Stimulated activated naive CD8-positive, alpha-beta T cell treated with anti-CD3 and anti-CD28 coated beads, Interleukin-15, Interleukin-2, amounts not matched to agents 100 U/mL and 50 U/mL, for 24 hours (primary cell): ENCODE data around the gene PCIF1.

ENCODE experiments used
- ATAC-seq: fragments of 150-1000 bp; cut with Tn5 transposase; one replicate; pipeline ENCODE4 v1.10.0; 2021
- DNase-seq: peaks from one replicate; pipeline ENCODE4 v3.0.0; 2021

The PCIF1 gene

GRCh38 chr20:45904583-45905504 lies 29.6 kb upstream of the PCIF1 start:
- DNase-seq, result no peak
- ATAC-seq, result no peak

GRCh38 chr20:45905505-45906079 lies 28.9 kb upstream of the PCIF1 start:
- ATAC-seq, result no peak

GRCh38 chr20:45907219-45907948 lies 27.1 kb upstream of the PCIF1 start:
- DNase-seq (no peak), ATAC-seq (no peak)

More at GRCh38 chr20:45905505-45906079, 28.9 kb upstream of the PCIF1 start:
- DNase-seq, result no peak

- ATAC-seq, result no peak
- no peak for DNase-seq
Measured at GRCh38 chr20:45908084-45908483, 26.4 kb upstream of the PCIF1 start.

- no peak for ATAC-seq
- DNase-seq, result no peak
Measured at GRCh38 chr20:45909336-45909808, 25.1 kb upstream of the PCIF1 start.

GRCh38 chr20:45909817-45910669 lies 24.4 kb upstream of the PCIF1 start:
- DNase-seq (no peak), ATAC-seq (no peak)

- peak; percentile 92 for ATAC-seq
- peak; percentile 98 for DNase-seq
Measured at GRCh38 chr20:45910670-45911485, 23.6 kb upstream of the PCIF1 start.

GRCh38 chr20:45911486-45912343 lies 22.8 kb upstream of the PCIF1 start, which contains the start of gene PLTP:
PLTP (minus strand) TSS chr20:45912155; CDS start chr20:45911452, 703 bp downstream.
- ATAC-seq (no peak), DNase-seq (peak; percentile 57)

GRCh38 chr20:45912344-45912682 lies 22.2 kb upstream of the PCIF1 start:
- no peak for DNase-seq
- ATAC-seq, result no peak

- no peak for ATAC-seq
- DNase-seq, result no peak
Measured at GRCh38 chr20:45913116-45913515, 21.4 kb upstream of the PCIF1 start.

GRCh38 chr20:45917790-45918141 lies 16.7 kb upstream of the PCIF1 start:
- no peak for DNase-seq
- ATAC-seq, result no peak

- ATAC-seq (no peak), DNase-seq (no peak)
Measured at GRCh38 chr20:45918182-45918737, 16.2 kb upstream of the PCIF1 start.

- no peak for DNase-seq
- ATAC-seq, result no peak
Measured at GRCh38 chr20:45918779-45919537, 15.5 kb upstream of the PCIF1 start.

- no peak for ATAC-seq
- DNase-seq, result no peak
Measured at GRCh38 chr20:45919542-45920399, 14.7 kb upstream of the PCIF1 start.

- ATAC-seq (no peak), DNase-seq (no peak)
Measured at GRCh38 chr20:45920462-45921336, 13.8 kb upstream of the PCIF1 start.

- DNase-seq (no peak), ATAC-seq (peak; percentile 90)
Measured at GRCh38 chr20:45921337-45922189, 12.9 kb upstream of the PCIF1 start.
